ENCODE measurements around the gene NEK10. TPM values are rescaled to one million over a fixed set of nuclear protein-coding genes. Genes with fewer than 3 reads are reported as not detected.
"Not testable (repeated sequence)": the region's sequence is repeated elsewhere in the genome, so short reads cannot be mapped to it uniquely, and the experiment has no call there.

Gene NEK10
- 1 to 10 TPM in 1 of 3 donors, under 1 TPM in 2; 0.68 to 1.6 (median 0.80) TPM for total RNA-seq
- total RNA-seq (2013) = 2.1 TPM

- 3% methylated on average over 48 of the region's 48 CpGs for WGBS (ENCODE audit: insufficient coverage)
- H3K27me3 ChIP-seq (ENCODE audit: control insufficient read depth, insufficient read depth, low read length) = no peaks in the 10 kb centered on the region
- Mint-ChIP-seq H3K27me3 (ENCODE audit: low read depth in 2 of 2) (no peaks in the 10 kb centered on the region), H3K36me3 (no peaks in the 10 kb centered on the region), H3K9me3 (no peaks in the 10 kb centered on the region), H3K4me3 (peak within 1 kb of the TSS; percentile 96), H3K27ac (peak within 1 kb of the TSS; percentile 55 to 79), H3K4me1 (peaks cover 17 to 21% of the 10 kb centered on the region in 2 donors)
- H3K27ac ChIP-seq (ENCODE audit: low read length) = no peak within 1 kb of the TSS
- TF ChIP-seq CTCF (IDR thresholded peaks at IDR 0.05) = no peak
- no peaks in the 10 kb centered on the region for H3K36me3 ChIP-seq (ENCODE audit: control insufficient read depth, insufficient read depth, low read length)
- peak; percentile 89 to 95 for DNase-seq
- peaks cover 8% of the 10 kb centered on the region for H3K4me1 ChIP-seq (ENCODE audit: control insufficient read depth, insufficient read depth, low read length)
- no peaks in the 10 kb centered on the region for H3K9me3 ChIP-seq (ENCODE audit: control insufficient read depth, insufficient read depth, low read length)
- ATAC-seq = peak; percentile 97 to 100 (median 99)
- peak within 1 kb of the TSS; percentile 60 for H3K4me3 ChIP-seq (ENCODE audit: low read length)
- intact Hi-C loops (cut with micrococcal nuclease) = loop anchor here (5.0 kb wide), 1 partner anchor 113 kb away; the partner anchor contains the start of gene SLC4A7
Observed at GRCh38 chr3:27368831-27369607, at the start of gene NEK10. NEK10 (minus strand) TSS chr3:27369383; CDS start chr3:27352882, 16,501 bp downstream.

- Histone ChIP-seq H3K9me3 (ENCODE audit: control insufficient read depth, insufficient read depth, low read length) (no peaks in the 10 kb centered on the region), H3K27ac (ENCODE audit: low read length) (no peak overlapping the region), H3K27me3 (ENCODE audit: control insufficient read depth, insufficient read depth, low read length) (no peaks in the 10 kb centered on the region), H3K4me1 (ENCODE audit: control insufficient read depth, insufficient read depth, low read length) (no peaks in the 10 kb centered on the region), H3K36me3 (ENCODE audit: control insufficient read depth, insufficient read depth, low read length) (peaks cover 39% of the 10 kb centered on the region), H3K4me3 (ENCODE audit: low read length) (no peak overlapping the region)
- intact Hi-C loops (cut with micrococcal nuclease) = no loop called here
- TF ChIP-seq CTCF (IDR thresholded peaks at IDR 0.05) = no peak
- Mint-ChIP-seq H3K36me3 (peaks cover 24% of the 10 kb centered on the region), H3K4me1 (no peaks in the 10 kb centered on the region), H3K27me3 (ENCODE audit: low read depth in 2 of 2) (no peaks in the 10 kb centered on the region), H3K4me3 (no peak overlapping the region), H3K27ac (no peak overlapping the region), H3K9me3 (no peaks in the 10 kb centered on the region)
- DNase-seq (no peak), ATAC-seq (no peak)
- WGBS (ENCODE audit: insufficient coverage) = 100% methylated on average over 1 of the region's 1 CpG
Observed at GRCh38 chr3:27415202-27415601, 46.0 kb upstream of the NEK10 start.

- H3K9me3 ChIP-seq (ENCODE audit: control insufficient read depth, insufficient read depth, low read length) = no peaks in the 10 kb centered on the region
- H3K4me3 Mint-ChIP-seq = no peak overlapping the region
- H3K4me1 Mint-ChIP-seq = no peaks in the 10 kb centered on the region
- no peak for ATAC-seq
- no peaks in the 10 kb centered on the region for H3K27me3 Mint-ChIP-seq (ENCODE audit: low read depth in 2 of 2)
- peaks cover 7% of the 10 kb centered on the region for H3K36me3 Mint-ChIP-seq
- peaks cover 45% of the 10 kb centered on the region for H3K36me3 ChIP-seq (ENCODE audit: control insufficient read depth, insufficient read depth, low read length)
- H3K4me3 ChIP-seq (ENCODE audit: low read length) = no peak overlapping the region
- H3K9me3 Mint-ChIP-seq = no peaks in the 10 kb centered on the region
- WGBS (ENCODE audit: insufficient coverage) = 15% methylated on average over 1 of the region's 3 CpGs
- intact Hi-C loops (cut with micrococcal nuclease) = no loop called here
- H3K27ac Mint-ChIP-seq = no peak overlapping the region
- no peaks in the 10 kb centered on the region for H3K27me3 ChIP-seq (ENCODE audit: control insufficient read depth, insufficient read depth, low read length)
- H3K27ac ChIP-seq (ENCODE audit: low read length) = no peak overlapping the region
- TF ChIP-seq CTCF (IDR thresholded peaks at IDR 0.05) = no peak
- H3K4me1 ChIP-seq (ENCODE audit: control insufficient read depth, insufficient read depth, low read length) = no peaks in the 10 kb centered on the region
- no peak for DNase-seq
Observed at GRCh38 chr3:27392950-27393679, 23.9 kb upstream of the NEK10 start.

- H3K27ac Mint-ChIP-seq = peak overlapping the region in 1 of 2 donors; percentile 47
- H3K4me1 ChIP-seq (ENCODE audit: control insufficient read depth, insufficient read depth, low read length); H3K27me3 Mint-ChIP-seq (ENCODE audit: low read depth in 2 of 2); ATAC-seq; H3K4me1 Mint-ChIP-seq; H3K4me3 Mint-ChIP-seq; H3K27ac ChIP-seq (ENCODE audit: low read length); DNase-seq; intact Hi-C loops (cut with micrococcal nuclease); H3K9me3 ChIP-seq (ENCODE audit: control insufficient read depth, insufficient read depth, low read length); H3K9me3 Mint-ChIP-seq; H3K4me3 ChIP-seq (ENCODE audit: low read length); H3K36me3 Mint-ChIP-seq; H3K27me3 ChIP-seq (ENCODE audit: control insufficient read depth, insufficient read depth, low read length): not testable (repeated sequence)
- peaks cover 42% of the 10 kb centered on the region for H3K36me3 ChIP-seq (ENCODE audit: control insufficient read depth, insufficient read depth, low read length)
- WGBS (ENCODE audit: insufficient coverage) = 92% methylated on average over 10 of the region's 10 CpGs
Observed at GRCh38 chr3:27392414-27392813, 23.2 kb upstream of the NEK10 start.
